IMR-90 (cell line): ENCODE measurements around the gene FBXL16. TPM values are rescaled to one million over a fixed set of nuclear protein-coding genes. Genes with fewer than 3 reads are reported as not detected.

Experiments used
- ATAC-seq: fragments of 200-7000 bp; cut with Tn5 transposase; 2 replicates; pipeline ENCODE4 v1.9.1; 2020; ENCODE audit warnings: low read depth, mild to moderate bottlenecking, moderate library complexity
- BruUV-seq: library from RNA; stranded (reverse); fragments of 400-500 nt; replicated peaks from 2 replicates; lab custom pipeline; 2021; lab: Mats Ljungman, UMichigan
- CTCF ChIA-PET: fragments of 300-600 bp; formaldehyde crosslinking; extraction: SDS; loops from one replicate; lab custom pipeline; 2021; ENCODE audit warnings: antibody characterized with exemption; lab: Yijun Ruan, JAX
- POLR2A ChIA-PET: fragments of 300-600 bp; sonication (Branson Sonifier 250); formaldehyde crosslinking; loops from one replicate; lab custom pipeline; 2022; ENCODE audit warnings: antibody characterized with exemption; ENCODE audit not compliant: unreplicated experiment; lab: Charles Lee
- DNase-seq: peaks from one replicate; pipeline ENCODE4 v3.0.0; 2013
- H2AFZ ChIP-seq: replicated peaks from 2 replicates; pipeline ENCODE3; 2013; ENCODE audit warnings: low read length, mild to moderate bottlenecking; ENCODE audit not compliant: poor library complexity
- H2AK5ac ChIP-seq: 2 replicates; pipeline ENCODE4 v1.6.1; 2013; ENCODE audit warnings: low read depth, low read length, inconsistent platforms
- H2AK9ac ChIP-seq: replicated peaks from 2 replicates; pipeline ENCODE3; 2013; ENCODE audit warnings: mild to moderate bottlenecking, low read depth, low read length, moderate library complexity; ENCODE audit not compliant: poor library complexity
- H2BK120ac ChIP-seq: 2 replicates; pipeline ENCODE4 v1.6.1; 2013; ENCODE audit warnings: low read depth, low read length, inconsistent platforms
- H2BK15ac ChIP-seq: 3 replicates; pipeline ENCODE4 v1.6.1; 2013; ENCODE audit warnings: low read depth, low read length, inconsistent platforms
- H2BK20ac ChIP-seq: 2 replicates; pipeline ENCODE4 v1.6.1; 2013; ENCODE audit warnings: low read depth, mild to moderate bottlenecking, inconsistent platforms, low read length, moderate library complexity
- H2BK5ac ChIP-seq: 2 replicates; pipeline ENCODE4 v1.6.1; 2013; ENCODE audit warnings: mild to moderate bottlenecking, low read depth, low read length, inconsistent platforms; ENCODE audit not compliant: poor library complexity, severe bottlenecking
- H3K14ac ChIP-seq: replicated peaks from 2 replicates; pipeline ENCODE4 v1.6.1; 2013; ENCODE audit warnings: low read depth, low read length, inconsistent platforms
- H3K18ac ChIP-seq: 2 replicates; pipeline ENCODE4 v1.6.1; 2013; ENCODE audit warnings: low read depth, low read length, control low read depth
- H3K23ac ChIP-seq: 2 replicates; pipeline ENCODE4 v1.6.1; 2013; ENCODE audit warnings: low read depth, low read length, inconsistent platforms
- H3K27ac ChIP-seq: 2 replicates; pipeline ENCODE4 v1.5.1; 2013; ENCODE audit warnings: mild to moderate bottlenecking, control low read depth, low read length; ENCODE audit not compliant: insufficient read depth
- H3K27me3 ChIP-seq: 2 replicates; pipeline ENCODE4 v1.6.1; 2013; ENCODE audit warnings: low read length; ENCODE audit not compliant: control insufficient read depth, insufficient read depth
- H3K36me3 ChIP-seq: 2 replicates; pipeline ENCODE4 v1.6.1; 2013; ENCODE audit warnings: low read length, mixed read lengths; ENCODE audit not compliant: control insufficient read depth, insufficient read depth
- H3K4ac ChIP-seq: 2 replicates; pipeline ENCODE4 v1.6.1; 2013; ENCODE audit warnings: low read depth, low read length, inconsistent platforms
- H3K4me1 ChIP-seq: 2 replicates; pipeline ENCODE4 v1.6.1; 2013; ENCODE audit warnings: low read length, mixed read lengths; ENCODE audit not compliant: control insufficient read depth, insufficient read depth
- H3K4me2 ChIP-seq: 2 replicates; pipeline ENCODE4 v1.6.1; 2013; ENCODE audit warnings: low read depth, mild to moderate bottlenecking, control low read depth, low read length, moderate library complexity
- H3K4me3 ChIP-seq: 2 replicates; pipeline ENCODE4 v1.5.1; 2013; ENCODE audit warnings: low read depth, mild to moderate bottlenecking, control low read depth, low read length, moderate library complexity; ENCODE audit not compliant: insufficient read depth
- H3K56ac ChIP-seq: 2 replicates; pipeline ENCODE4 v1.6.1; 2013; ENCODE audit warnings: low read length, inconsistent platforms; ENCODE audit not compliant: insufficient read depth; ENCODE audit errors: extremely low read depth
- H3K79me1 ChIP-seq, 2 experiments: 2 replicates each; pipeline ENCODE4 v1.6.1; 2013; ENCODE audit warnings: low read length in 2 of 2, inconsistent platforms in 1 of 2, low read depth in 1 of 2
- H3K9ac ChIP-seq: 2 replicates; pipeline ENCODE4 v1.6.1; 2013; ENCODE audit warnings: low read depth, low read length, control low read depth
- H3K9me1 ChIP-seq: 2 replicates; pipeline ENCODE4 v1.6.1; 2013; ENCODE audit warnings: low read length, inconsistent platforms; ENCODE audit not compliant: insufficient read depth
- H3K9me3 ChIP-seq: 2 replicates; pipeline ENCODE4 v1.6.1; 2013; ENCODE audit warnings: low read length; ENCODE audit not compliant: control insufficient read depth, insufficient read depth
- H4K20me1 ChIP-seq: 2 replicates; pipeline ENCODE4 v1.6.1; 2013; ENCODE audit warnings: low read length, inconsistent platforms; ENCODE audit not compliant: insufficient read depth
- H4K5ac ChIP-seq: 2 replicates; pipeline ENCODE4 v1.6.1; 2013; ENCODE audit warnings: mild to moderate bottlenecking, low read depth, low read length, control low read depth
- H4K8ac ChIP-seq, 2 experiments: 2 replicates each; pipeline ENCODE4 v1.6.1; 2013; ENCODE audit warnings: low read depth in 2 of 2, low read length in 2 of 2, control low read depth in 1 of 2, inconsistent platforms in 1 of 2
- H4K91ac ChIP-seq: 2 replicates; pipeline ENCODE4 v1.6.1; 2013; ENCODE audit warnings: low read depth, low read length, inconsistent platforms; ENCODE audit not compliant: insufficient read depth
- BHLHE40 ChIP-seq: fragments of 150-350 bp; IDR thresholded peaks from 2 replicates; pipeline ENCODE4 v1.6.1; 2016; ENCODE audit warnings: mild to moderate bottlenecking, low read depth, low read length
- CEBPB ChIP-seq: IDR thresholded peaks from 2 replicates; pipeline ENCODE4 v1.6.1; 2012; ENCODE audit warnings: low read depth, low read length, improper control_type of control experiment
- CHD1 ChIP-seq: IDR thresholded peaks from 2 replicates; pipeline ENCODE4 v1.6.1; 2012; ENCODE audit warnings: low read depth, low read length, improper control_type of control experiment
- ELK1 ChIP-seq: fragments of 150-350 bp; IDR thresholded peaks from 2 replicates; pipeline ENCODE4 v1.6.1; 2016; ENCODE audit warnings: low read depth, mild to moderate bottlenecking, low read length, moderate library complexity, borderline replicate concordance
- FOS ChIP-seq: fragments of 150-350 bp; IDR thresholded peaks from 2 replicates; pipeline ENCODE4 v1.6.1; 2016; ENCODE audit warnings: low read depth, low read length
- MAFK ChIP-seq: IDR thresholded peaks from 2 replicates; pipeline ENCODE4 v1.6.1; 2012; ENCODE audit warnings: low read depth, low read length, improper control_type of control experiment
- NFE2L2 ChIP-seq: fragments of 150-350 bp; IDR thresholded peaks from 2 replicates; pipeline ENCODE4 v1.6.1; 2016; ENCODE audit warnings: low read depth, mild to moderate bottlenecking, low read length
- POLR2A ChIP-seq: IDR thresholded peaks from 2 replicates; pipeline ENCODE4 v1.6.1; 2012; ENCODE audit warnings: mild to moderate bottlenecking, low read depth, low read length
- RAD21 ChIP-seq: IDR thresholded peaks from 2 replicates; pipeline ENCODE4 v1.6.1; 2012; ENCODE audit warnings: low read length, improper control_type of control experiment
- RCOR1 ChIP-seq: IDR thresholded peaks from 2 replicates; pipeline ENCODE4 v1.6.1; 2012; ENCODE audit warnings: mild to moderate bottlenecking, low read length, improper control_type of control experiment; ENCODE audit not compliant: insufficient replicate concordance
- RFX5 ChIP-seq: IDR thresholded peaks from 2 replicates; pipeline ENCODE4 v1.8.0; 2012; ENCODE audit warnings: low read depth, mild to moderate bottlenecking, low read length, moderate library complexity
- SMC3 ChIP-seq: fragments of 150-350 bp; IDR thresholded peaks from 2 replicates; pipeline ENCODE4 v1.6.1; 2016; ENCODE audit warnings: low read depth, mild to moderate bottlenecking, antibody characterized with exemption, low read length, moderate library complexity
- WGBS, 2 experiments: methylation state at CpG; one replicate each; pipeline versions ENCODE4 v1.1.5 to v1.1.7; 2013; ENCODE audit warnings: missing lambda C conversion rate in 2 of 2; ENCODE audit not compliant: insufficient read length in 1 of 2; ENCODE audit errors: extremely low coverage in 2 of 2; 5-methylcytosine and 5-hydroxymethylcytosine counted together
- dilution Hi-C: fragments of 300-500 bp; cut with HindIII; formaldehyde crosslinking; loops from one replicate; pipeline ENCODE4 v1.14.3; 2018; ENCODE audit warnings: low sequenced_read_pairs; ENCODE audit not compliant: unreplicated experiment
- in situ Hi-C: fragments of 300-500 bp; cut with MboI; formaldehyde crosslinking; loops from 3 replicates; pipeline ENCODE4 v1.14.3; 2019; ENCODE audit warnings: low sequenced_read_pairs, inconsistent platforms, mixed read lengths
- intact Hi-C: fragments of 100-400 bp; cut with micrococcal nuclease; formaldehyde crosslinking; loops from 2 replicates; pipeline ENCODE4 v1.10.0; 2022
- polyA plus RNA-seq, 3 experiments: library from polyadenylated mRNA; depleted of rRNA; stranded (reverse); fragments of >200 nt; gene quantifications; 2 replicates each; pipeline ENCODE4 v1.2.3, GENCODE V29; 2012; ENCODE audit warnings: low replicate concordance in 1 of 3
- total RNA-seq: library from RNA; depleted of rRNA; stranded (reverse); fragments of >200 nt; gene quantifications from 2 replicates; pipeline ENCODE4 v1.2.3, GENCODE V29; 2012
- TF ChIP-seq, protein P1 (sequence below): fragments of 150-350 bp; IDR thresholded peaks from 2 replicates; pipeline ENCODE4 v1.6.1; 2017; ENCODE audit warnings: mild to moderate bottlenecking, antibody characterized with exemption, low read length, low read depth
- TF ChIP-seq, protein P2 (sequence below): conservative IDR thresholded peaks from 2 replicates; pipeline ENCODE4 v1.5.1; 2012; ENCODE audit warnings: mild to moderate bottlenecking, low read depth, low read length, improper control_type of control experiment

FBXL16 gene
- total and polyA plus RNA-seq, 2 of the 4 experiments (the other 2 are of a cell fraction) = 0.18 to 2.2 TPM

DNA sequence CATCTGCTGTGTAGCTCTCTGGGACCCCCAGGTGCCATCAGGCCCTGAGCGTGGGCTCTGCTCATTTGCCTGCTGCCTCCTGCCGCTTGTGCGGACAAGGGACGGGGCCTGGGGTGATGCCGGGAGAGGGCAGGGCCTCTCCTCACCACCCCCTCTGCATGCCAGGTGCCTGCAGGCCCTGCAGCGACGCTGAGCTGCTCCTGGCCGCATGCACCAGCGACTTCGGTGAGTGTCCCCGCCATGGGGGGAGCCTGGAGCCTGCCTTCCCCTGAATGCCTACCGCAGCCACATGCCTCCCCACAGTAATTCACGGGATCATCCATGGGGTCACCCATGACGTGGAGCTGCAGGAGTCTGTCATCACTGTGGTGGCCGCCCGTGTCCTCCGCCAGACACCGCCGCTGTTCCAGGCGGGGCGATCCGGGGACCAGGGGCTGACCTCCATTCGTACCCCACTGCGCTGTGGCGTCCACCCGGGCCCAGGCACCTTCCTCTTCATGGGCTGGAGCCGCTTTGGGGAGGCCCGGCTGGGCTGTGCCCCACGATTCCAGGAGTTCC lies 11.2 kb upstream of the FBXL16 start:
- no peak overlapping the region for H2AK9ac ChIP-seq
- no peak overlapping the region for H2BK15ac ChIP-seq
- H3K9ac ChIP-seq = no peak overlapping the region
- H3K27me3 ChIP-seq = no peaks in the 10 kb centered on the region
- ATAC-seq = no peak
- intact Hi-C loops (no loop called here), dilution Hi-C loops (no loop called here), in situ Hi-C loops (loop anchor here (25.0 kb wide), 1 partner anchor 345 kb away; the partner anchor contains the start of gene SSTR5)
- no TSS peak for BruUV-seq
- H3K36me3 ChIP-seq = no peaks in the 10 kb centered on the region
- TF ChIP-seq MAFK = no peak
- TF ChIP-seq SMC3 = no peak
- TF ChIP-seq FOS = no peak
- no peak for TF ChIP-seq NFE2L2
- no peak for TF ChIP-seq RFX5
- TF ChIP-seq POLR2A = no peak
- no peak for TF ChIP-seq ELK1
- no peak for TF ChIP-seq CHD1
- TF ChIP-seq BHLHE40 = no peak
- no peak for TF ChIP-seq RAD21
- TF ChIP-seq, protein P1, sequence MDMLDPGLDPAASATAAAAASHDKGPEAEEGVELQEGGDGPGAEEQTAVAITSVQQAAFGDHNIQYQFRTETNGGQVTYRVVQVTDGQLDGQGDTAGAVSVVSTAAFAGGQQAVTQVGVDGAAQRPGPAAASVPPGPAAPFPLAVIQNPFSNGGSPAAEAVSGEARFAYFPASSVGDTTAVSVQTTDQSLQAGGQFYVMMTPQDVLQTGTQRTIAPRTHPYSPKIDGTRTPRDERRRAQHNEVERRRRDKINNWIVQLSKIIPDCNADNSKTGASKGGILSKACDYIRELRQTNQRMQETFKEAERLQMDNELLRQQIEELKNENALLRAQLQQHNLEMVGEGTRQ = no peak
- TF ChIP-seq RCOR1 = no peak
- TF ChIP-seq, protein P2, sequence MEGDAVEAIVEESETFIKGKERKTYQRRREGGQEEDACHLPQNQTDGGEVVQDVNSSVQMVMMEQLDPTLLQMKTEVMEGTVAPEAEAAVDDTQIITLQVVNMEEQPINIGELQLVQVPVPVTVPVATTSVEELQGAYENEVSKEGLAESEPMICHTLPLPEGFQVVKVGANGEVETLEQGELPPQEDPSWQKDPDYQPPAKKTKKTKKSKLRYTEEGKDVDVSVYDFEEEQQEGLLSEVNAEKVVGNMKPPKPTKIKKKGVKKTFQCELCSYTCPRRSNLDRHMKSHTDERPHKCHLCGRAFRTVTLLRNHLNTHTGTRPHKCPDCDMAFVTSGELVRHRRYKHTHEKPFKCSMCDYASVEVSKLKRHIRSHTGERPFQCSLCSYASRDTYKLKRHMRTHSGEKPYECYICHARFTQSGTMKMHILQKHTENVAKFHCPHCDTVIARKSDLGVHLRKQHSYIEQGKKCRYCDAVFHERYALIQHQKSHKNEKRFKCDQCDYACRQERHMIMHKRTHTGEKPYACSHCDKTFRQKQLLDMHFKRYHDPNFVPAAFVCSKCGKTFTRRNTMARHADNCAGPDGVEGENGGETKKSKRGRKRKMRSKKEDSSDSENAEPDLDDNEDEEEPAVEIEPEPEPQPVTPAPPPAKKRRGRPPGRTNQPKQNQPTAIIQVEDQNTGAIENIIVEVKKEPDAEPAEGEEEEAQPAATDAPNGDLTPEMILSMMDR = no peak
- TF ChIP-seq CEBPB = no peak
- no peak overlapping the region for H3K18ac ChIP-seq
- peaks cover 7% of the 10 kb centered on the region for H4K20me1 ChIP-seq
- no peak overlapping the region for H2AFZ ChIP-seq
- no peak overlapping the region for H3K27ac ChIP-seq
- ChIA-PET POLR2A (no interaction called here), CTCF (no interaction called here)
- no peak overlapping the region for H4K91ac ChIP-seq
- H4K5ac ChIP-seq = no peak overlapping the region
- no peak overlapping the region for H4K8ac ChIP-seq
- H3K9me3 ChIP-seq = no peaks in the 10 kb centered on the region
- no peaks in the 10 kb centered on the region for H3K9me1 ChIP-seq
- no peak overlapping the region for H3K56ac ChIP-seq
- peaks cover 13 to 23% of the 10 kb centered on the region in 2 experiments for H3K79me1 ChIP-seq
- H2AK5ac ChIP-seq = no peak overlapping the region; the same call in 1 of the 2 replicates
- WGBS, 2 experiments = 94% methylated on average over 13 of the region's 29 CpGs; no CpG with 5 or more reads in 1 of the 2 experiments
- no peak overlapping the region for H2BK20ac ChIP-seq
- H2BK5ac ChIP-seq = no peak overlapping the region
- peaks cover 20% of the 10 kb centered on the region for H3K4me1 ChIP-seq
- no peak overlapping the region for H3K4me3 ChIP-seq
- no peak overlapping the region for H3K4me2 ChIP-seq
- no peak overlapping the region for H3K23ac ChIP-seq
- H3K14ac ChIP-seq = no peak overlapping the region
- DNase-seq = no peak
- no peak overlapping the region for H3K4ac ChIP-seq
- H2BK120ac ChIP-seq = no peak overlapping the region
